ENCODE measurements around the gene GPR55. TPM values are rescaled to one million over a fixed set of nuclear protein-coding genes. Genes with fewer than 3 reads are reported as not detected.

The GPR55 gene
- total RNA-seq, 1 donor = under 0.01 TPM

- no peak for DNase-seq (ENCODE audit: low read depth)
- no peak for TF ChIP-seq CTCF (IDR thresholded peaks at IDR 0.05; ENCODE audit: insufficient read depth, low read length)
- no peak overlapping the region for H3K4me3 ChIP-seq (ENCODE audit: low read depth, low read length)
These were observed 9.7 kb downstream of the GPR55 start for GRCh38 chr2:230915319-230915718.

- TF ChIP-seq CTCF (IDR thresholded peaks at IDR 0.05; ENCODE audit: insufficient read depth, low read length) = no peak
- H3K4me3 ChIP-seq (ENCODE audit: low read depth, low read length) = no peak overlapping the region
- DNase-seq (ENCODE audit: low read depth) = no peak
These were observed 10.2 kb downstream of the GPR55 start for GRCh38 chr2:230914886-230915285.

- no peak overlapping the region for H3K4me3 ChIP-seq (ENCODE audit: low read depth, low read length)
- TF ChIP-seq CTCF (IDR thresholded peaks at IDR 0.05; ENCODE audit: insufficient read depth, low read length) = peak; percentile 43
- DNase-seq (ENCODE audit: low read depth) = peak; percentile 8
These were observed 11.5 kb downstream of the GPR55 start for GRCh38 chr2:230913406-230914143.

- no peak overlapping the region for H3K4me3 ChIP-seq (ENCODE audit: low read depth, low read length)
- TF ChIP-seq CTCF (IDR thresholded peaks at IDR 0.05; ENCODE audit: insufficient read depth, low read length) = no peak
- no peak for DNase-seq (ENCODE audit: low read depth)
These were observed 12.3 kb downstream of the GPR55 start for GRCh38 chr2:230912724-230913123.

GRCh38 chr2:230912046-230912445 is 13.0 kb downstream of the GPR55 start:
- no peak for DNase-seq (ENCODE audit: low read depth)
- TF ChIP-seq CTCF (IDR thresholded peaks at IDR 0.05; ENCODE audit: insufficient read depth, low read length) = no peak
- H3K4me3 ChIP-seq (ENCODE audit: low read depth, low read length) = no peak overlapping the region

GRCh38 chr2:230910546-230911177 is 14.4 kb downstream of the GPR55 start:
- no peak overlapping the region for H3K4me3 ChIP-seq (ENCODE audit: low read depth, low read length)
- no peak for TF ChIP-seq CTCF (IDR thresholded peaks at IDR 0.05; ENCODE audit: insufficient read depth, low read length)
- DNase-seq (ENCODE audit: low read depth) = no peak
